ENCODE results near the gene IP6K1.

IP6K1 gene

GRCh38 chr3:49804141-49805041, 18.0 kb upstream of the IP6K1 start:
- H3K4me3 ChIP-seq (ENCODE audit: low read depth in 1 of 2, low read length in 2 of 2): peak overlapping the region in 1 of 2 experiments; percentile 98; a peak in 2 of 4 replicates
- peak overlapping the region; percentile 100 for H3K4me2 ChIP-seq (ENCODE audit: insufficient read depth, low read length)
- H3K9ac ChIP-seq (ENCODE audit: low read depth, low read length): peak overlapping the region; percentile 59; the same call in 1 of the 2 replicates
- H3K27me3 ChIP-seq (ENCODE audit: insufficient read depth, low read length, poor library complexity): peaks cover 21% of the 10 kb centered on the region
- TF ChIP-seq EZH2 (IDR thresholded peaks at IDR 0.05; ENCODE audit: borderline replicate concordance, low read depth, low read length, severe bottlenecking) (no peak), CTCF (IDR thresholded peaks at IDR 0.05; ENCODE audit: borderline replicate concordance, extremely low read depth, low read length, poor library complexity, severe bottlenecking) (no peak)
- H3K79me2 ChIP-seq (ENCODE audit: insufficient read depth, low read length): no peaks in the 10 kb centered on the region
- H3K27ac ChIP-seq (ENCODE audit: low read length): no peak overlapping the region
- no peak for DNase-seq
- no peak overlapping the region for H2AFZ ChIP-seq (ENCODE audit: low read depth, low read length)
- H3K9me3 ChIP-seq (ENCODE audit: insufficient read depth, low read length, severe bottlenecking): no peaks in the 10 kb centered on the region
- peaks cover 16% of the 10 kb centered on the region for H4K20me1 ChIP-seq (ENCODE audit: insufficient read depth, low read length)
- ATAC-seq (ENCODE audit: insufficient read depth, low read depth): no peak
- H3K4me1 ChIP-seq (ENCODE audit: insufficient read depth, low read length): peaks cover 57% of the 10 kb centered on the region
- no peaks in the 10 kb centered on the region for H3K36me3 ChIP-seq (ENCODE audit: insufficient read depth, low read length)

- peaks cover 57% of the 10 kb centered on the region for H3K4me1 ChIP-seq (ENCODE audit: insufficient read depth, low read length)
- H3K36me3 ChIP-seq (ENCODE audit: insufficient read depth, low read length): no peaks in the 10 kb centered on the region
- H4K20me1 ChIP-seq (ENCODE audit: insufficient read depth, low read length): peaks cover 18% of the 10 kb centered on the region
- DNase-seq (peak; percentile 47), ATAC-seq (ENCODE audit: insufficient read depth, low read depth) (peak; percentile 11; the same call in 2 of the 3 replicates)
- peak overlapping the region; percentile 40 to 98; a peak in 3 of 4 replicates for H3K4me3 ChIP-seq (ENCODE audit: low read depth in 1 of 2, low read length in 2 of 2)
- peak overlapping the region; percentile 100 for H3K4me2 ChIP-seq (ENCODE audit: insufficient read depth, low read length)
- H3K79me2 ChIP-seq (ENCODE audit: insufficient read depth, low read length): no peaks in the 10 kb centered on the region
- no peak overlapping the region for H3K27ac ChIP-seq (ENCODE audit: low read length)
- H2AFZ ChIP-seq (ENCODE audit: low read depth, low read length): peak overlapping the region; percentile 100
- no peak for TF ChIP-seq CTCF (IDR thresholded peaks at IDR 0.05; ENCODE audit: borderline replicate concordance, extremely low read depth, low read length, poor library complexity, severe bottlenecking)
- TF ChIP-seq EZH2 (IDR thresholded peaks at IDR 0.05; ENCODE audit: borderline replicate concordance, low read depth, low read length, severe bottlenecking): peak; percentile 72
- no peaks in the 10 kb centered on the region for H3K9me3 ChIP-seq (ENCODE audit: insufficient read depth, low read length, severe bottlenecking)
- peaks cover 21% of the 10 kb centered on the region for H3K27me3 ChIP-seq (ENCODE audit: insufficient read depth, low read length, poor library complexity)
- H3K9ac ChIP-seq (ENCODE audit: low read depth, low read length): peak overlapping the region; percentile 59
These were observed 17.3 kb upstream of the IP6K1 start for GRCh38 chr3:49803465-49804140.

- peaks cover 18% of the 10 kb centered on the region for H4K20me1 ChIP-seq (ENCODE audit: insufficient read depth, low read length)
- peak within 1 kb of the TSS; percentile 59 for H3K9ac ChIP-seq (ENCODE audit: low read depth, low read length)
- peak within 1 kb of the TSS; percentile 100 for H2AFZ ChIP-seq (ENCODE audit: low read depth, low read length)
- ATAC-seq (ENCODE audit: insufficient read depth, low read depth) (peak; percentile 81), DNase-seq (peak; percentile 85)
- H3K4me3 ChIP-seq (ENCODE audit: low read depth in 1 of 2, low read length in 2 of 2): peak within 1 kb of the TSS; percentile 40 to 98
- no peaks in the 10 kb centered on the region for H3K36me3 ChIP-seq (ENCODE audit: insufficient read depth, low read length)
- H3K9me3 ChIP-seq (ENCODE audit: insufficient read depth, low read length, severe bottlenecking): no peaks in the 10 kb centered on the region
- H3K4me1 ChIP-seq (ENCODE audit: insufficient read depth, low read length): peaks cover 55% of the 10 kb centered on the region
- H3K27me3 ChIP-seq (ENCODE audit: insufficient read depth, low read length, poor library complexity): peaks cover 21% of the 10 kb centered on the region
- H3K79me2 ChIP-seq (ENCODE audit: insufficient read depth, low read length): no peaks in the 10 kb centered on the region
- H3K4me2 ChIP-seq (ENCODE audit: insufficient read depth, low read length): peak within 1 kb of the TSS; percentile 100
- TF ChIP-seq CTCF (IDR thresholded peaks at IDR 0.05; ENCODE audit: borderline replicate concordance, extremely low read depth, low read length, poor library complexity, severe bottlenecking): no peak
- TF ChIP-seq EZH2 (IDR thresholded peaks at IDR 0.05; ENCODE audit: borderline replicate concordance, low read depth, low read length, severe bottlenecking): no peak
- H3K27ac ChIP-seq (ENCODE audit: low read length): peak within 1 kb of the TSS; percentile 35; the same call in 1 of the 2 replicates
These were observed 16.6 kb upstream of the IP6K1 start, which contains the start of gene INKA1 for GRCh38 chr3:49802719-49803464. Gene INKA1, plus strand, starts transcription at chr3:49803261. Its CDS starts 132 bp downstream, at chr3:49803393.
